ENCODE results near the gene NNAT. TPM values are rescaled to one million over a fixed set of nuclear protein-coding genes. Genes with fewer than 3 reads are reported as not detected.
"Not testable (repeated sequence)": the region's sequence is repeated elsewhere in the genome, so short reads cannot be mapped to it uniquely, and the experiment has no call there.

Gene NNAT
- total RNA-seq, 8 experiments from 2014 or later: 2.5 to 478 (median 9.1) TPM

DNA sequence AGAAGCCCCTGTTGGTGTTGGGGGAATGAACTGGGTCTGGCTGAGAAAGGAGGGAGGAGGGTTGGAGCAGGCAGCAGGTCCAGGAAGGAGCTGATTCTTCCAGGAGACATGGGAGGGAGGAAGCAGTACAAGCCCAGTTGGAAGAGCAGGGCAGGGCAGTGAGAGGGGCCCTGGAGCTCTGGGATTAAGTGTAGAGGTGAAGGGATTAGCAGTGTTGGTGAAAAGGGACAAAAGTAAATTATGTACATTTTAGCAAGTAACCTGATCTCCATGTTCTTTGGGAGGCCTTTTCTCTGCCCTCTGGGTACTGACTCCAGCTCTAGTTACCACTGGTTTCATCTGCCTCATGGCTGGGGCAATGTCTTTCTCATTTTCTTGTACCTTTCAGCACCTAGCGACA, 34.8 kb upstream of the NNAT start:
- H3K4me1 ChIP-seq (replicated peaks in 1 of 2); H3K4me3 ChIP-seq; in situ Hi-C loops (cut with MboI; ENCODE audit: low pct_unique_long_range_greater_than_20kb in 2 of 9, low sequenced_read_pairs in 9 of 9, unreplicated experiment in 9 of 9); H3K27ac ChIP-seq: not testable (repeated sequence)
- ATAC-seq (replicated peaks in 6 of 8): peak in 3 of 8 experiments; percentile 89 to 95 (median 94)
- 71 to 100% (median 100%) methylated on average over 1 of the region's 1 CpG; no CpG with 5 or more reads in 7 of the 10 experiments for WGBS, 10 experiments

DNA sequence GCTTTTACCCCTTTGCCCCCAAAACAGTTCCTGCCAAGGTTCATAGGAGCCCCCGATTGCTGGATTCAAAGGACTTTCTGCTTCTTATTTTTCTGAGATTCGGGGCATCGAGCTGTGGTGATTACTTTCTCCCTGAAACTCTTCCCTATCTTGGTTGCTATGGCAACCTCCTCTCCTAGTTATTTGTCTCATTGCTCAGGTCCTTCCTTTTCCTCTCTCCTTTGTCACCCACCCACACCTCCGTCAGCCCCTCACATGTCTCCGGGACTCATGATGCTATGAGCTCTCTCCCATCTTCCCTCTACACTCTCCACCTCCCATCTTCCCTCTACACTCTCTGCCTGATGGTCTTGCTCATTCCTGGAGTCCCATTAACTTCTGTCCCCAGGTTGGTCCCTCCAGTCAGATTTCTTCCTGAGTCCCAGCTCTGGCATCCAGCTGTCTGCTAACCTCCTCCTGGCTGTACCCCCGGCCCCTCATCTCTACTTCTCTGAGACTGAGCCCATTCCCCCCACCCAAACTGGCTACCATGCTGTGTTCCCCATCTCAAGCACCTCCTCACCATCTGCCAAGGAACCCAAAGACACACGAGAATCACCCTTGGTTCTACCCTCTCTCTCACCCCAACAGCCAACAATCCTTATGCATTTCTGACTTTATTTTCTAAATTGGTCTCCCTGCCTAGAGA, 30.2 kb upstream of the NNAT start:
- Histone ChIP-seq H3K4me3 (no peak overlapping the region), H3K4me1 (replicated peaks in 1 of 2) (no peaks in the 10 kb centered on the region), H3K27ac (no peak overlapping the region)
- in situ Hi-C loops (cut with MboI; ENCODE audit: low pct_unique_long_range_greater_than_20kb in 2 of 9, low sequenced_read_pairs in 9 of 9, unreplicated experiment in 9 of 9): no loop called here
- no peak for ATAC-seq (replicated peaks in 6 of 8)
- 83 to 100% (median 96%) methylated on average over 1 to 7 of the region's 7 CpGs; no CpG with 5 or more reads in 3 of the 10 experiments for WGBS, 10 experiments

DNA sequence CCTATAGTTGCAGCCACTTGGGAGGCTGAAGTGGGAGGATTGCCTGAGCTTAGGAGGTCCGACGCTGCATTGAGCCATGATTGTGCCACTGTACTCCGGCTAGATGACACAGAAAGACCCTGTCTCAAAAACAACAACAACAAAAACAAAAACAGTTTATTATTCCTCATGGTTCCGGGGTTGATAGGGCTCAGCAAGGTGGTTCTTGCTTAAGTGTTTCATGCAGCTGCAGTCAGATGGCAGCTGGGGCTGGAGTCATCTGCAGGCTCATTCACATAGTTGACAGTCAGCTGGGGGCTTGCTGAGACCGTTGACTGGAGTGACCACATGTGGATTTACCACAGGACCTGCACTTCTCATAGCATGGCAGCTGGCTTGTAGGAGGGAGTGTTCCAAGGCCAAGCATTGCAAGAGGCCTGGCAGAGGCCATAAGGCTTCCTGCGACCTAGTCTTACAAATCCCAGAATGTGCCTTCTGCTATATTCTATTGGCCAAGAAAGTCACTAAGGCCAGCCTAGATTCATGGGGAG, 28.9 kb upstream of the NNAT start:
- WGBS, 10 experiments: 70 to 100% (median 89%) methylated on average over 1 to 4 of the region's 6 CpGs; no CpG with 5 or more reads in 4 of the 10 experiments
- Histone ChIP-seq H3K4me1 (replicated peaks in 1 of 2) (no peaks in the 10 kb centered on the region), H3K27ac (no peak overlapping the region), H3K4me3 (no peak overlapping the region)
- in situ Hi-C loops (cut with MboI; ENCODE audit: low pct_unique_long_range_greater_than_20kb in 2 of 9, low sequenced_read_pairs in 9 of 9, unreplicated experiment in 9 of 9): no loop called here
- ATAC-seq (replicated peaks in 6 of 8): no peak

DNA sequence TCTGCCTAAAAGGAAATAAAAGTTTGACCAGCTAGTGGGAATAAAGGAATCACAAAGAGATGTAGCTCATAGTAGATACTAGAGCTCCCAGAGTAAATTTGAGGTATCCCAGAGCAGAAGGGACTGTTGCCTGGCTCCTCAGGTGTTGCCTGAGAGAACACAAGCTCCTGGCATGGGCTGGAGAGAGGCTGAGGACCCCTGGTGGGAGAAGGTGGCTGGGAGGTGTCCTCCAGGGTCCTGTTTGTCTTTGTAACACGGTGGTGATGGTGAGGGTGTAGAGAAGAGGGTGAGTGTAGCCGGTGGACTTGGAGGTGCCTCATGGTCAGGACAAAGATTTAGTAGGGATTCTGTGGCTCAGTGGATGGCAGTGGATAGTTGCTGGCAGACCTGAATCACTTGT, 28.1 kb upstream of the NNAT start:
- no peak for ATAC-seq (replicated peaks in 6 of 8)
- in situ Hi-C loops (cut with MboI; ENCODE audit: low pct_unique_long_range_greater_than_20kb in 2 of 9, low sequenced_read_pairs in 9 of 9, unreplicated experiment in 9 of 9): no loop called here
- no peak overlapping the region for H3K4me3 ChIP-seq
- no peak overlapping the region for H3K27ac ChIP-seq
- WGBS, 10 experiments: 0 to 100% (median 55%) methylated on average over 1 to 2 of the region's 2 CpGs; no CpG with 5 or more reads in 7 of the 10 experiments
- no peaks in the 10 kb centered on the region for H3K4me1 ChIP-seq (replicated peaks in 1 of 2)

- 80 to 100% (median 100%) methylated on average over 1 to 4 of the region's 8 CpGs; no CpG with 5 or more reads in 1 of the 10 experiments for WGBS, 10 experiments
Measured at GRCh38 chr20:37494301-37494700, 26.7 kb upstream of the NNAT start.

GRCh38 chr20:37494796-37495195, 26.3 kb upstream of the NNAT start:
- Histone ChIP-seq H3K27ac (no peak overlapping the region), H3K4me1 (replicated peaks in 1 of 2) (no peaks in the 10 kb centered on the region), H3K4me3 (no peak overlapping the region)
- in situ Hi-C loops (cut with MboI; ENCODE audit: low pct_unique_long_range_greater_than_20kb in 2 of 9, low sequenced_read_pairs in 9 of 9, unreplicated experiment in 9 of 9): no loop called here
- ATAC-seq (replicated peaks in 6 of 8): no peak
- 60 to 100% (median 75%) methylated on average over 1 to 5 of the region's 5 CpGs; no CpG with 5 or more reads in 3 of the 10 experiments for WGBS, 10 experiments

More at GRCh38 chr20:37494301-37494700, 26.7 kb upstream of the NNAT start:
- in situ Hi-C loops (cut with MboI; ENCODE audit: low pct_unique_long_range_greater_than_20kb in 2 of 9, low sequenced_read_pairs in 9 of 9, unreplicated experiment in 9 of 9): no loop called here
- Histone ChIP-seq H3K4me1 (replicated peaks in 1 of 2) (no peaks in the 10 kb centered on the region), H3K4me3 (no peak overlapping the region), H3K27ac (no peak overlapping the region)
- ATAC-seq (replicated peaks in 6 of 8): no peak

GRCh38 chr20:37498066-37498665, 22.9 kb upstream of the NNAT start:
- Histone ChIP-seq H3K4me1 (replicated peaks in 1 of 2) (peaks cover 0 to 3% of the 10 kb centered on the region in 2 donors), H3K27ac (no peak overlapping the region), H3K4me3 (no peak overlapping the region)
- peak in 1 of 8 experiments; percentile 45 for ATAC-seq (replicated peaks in 6 of 8)
- WGBS, 10 experiments: 33 to 100% (median 69%) methylated on average over 1 to 2 of the region's 2 CpGs; no CpG with 5 or more reads in 1 of the 10 experiments
- in situ Hi-C loops (cut with MboI; ENCODE audit: low pct_unique_long_range_greater_than_20kb in 2 of 9, low sequenced_read_pairs in 9 of 9, unreplicated experiment in 9 of 9): no loop called here

DNA sequence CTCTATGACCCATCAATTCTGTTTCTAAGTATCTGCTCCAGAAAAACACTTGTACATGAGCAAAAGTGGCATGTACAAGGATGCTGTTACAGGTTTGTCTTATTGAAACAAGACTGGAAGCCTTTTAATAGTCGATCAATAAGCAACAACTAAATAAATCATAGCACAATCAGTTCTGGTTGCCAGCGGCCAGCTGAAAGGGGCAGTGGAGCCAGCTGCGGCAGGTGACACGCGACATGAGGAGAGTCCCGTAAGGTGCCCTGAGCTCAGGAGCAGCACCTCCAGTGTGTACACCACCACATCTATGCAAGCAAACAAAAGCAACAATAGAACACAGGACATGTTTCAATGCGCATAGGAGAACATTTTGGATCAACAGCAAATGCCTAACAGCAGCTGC, 20.7 kb upstream of the NNAT start:
- peak in 1 of 8 experiments; percentile 6 for ATAC-seq (replicated peaks in 6 of 8)
- 80 to 100% (median 90%) methylated on average over 1 to 5 of the region's 7 CpGs; no CpG with 5 or more reads in 3 of the 10 experiments for WGBS, 10 experiments
- Histone ChIP-seq H3K4me1 (replicated peaks in 1 of 2) (peaks cover 0 to 3% of the 10 kb centered on the region in 2 donors), H3K4me3 (no peak overlapping the region), H3K27ac (no peak overlapping the region)
- in situ Hi-C loops (cut with MboI; ENCODE audit: low pct_unique_long_range_greater_than_20kb in 2 of 9, low sequenced_read_pairs in 9 of 9, unreplicated experiment in 9 of 9): no loop called here

DNA sequence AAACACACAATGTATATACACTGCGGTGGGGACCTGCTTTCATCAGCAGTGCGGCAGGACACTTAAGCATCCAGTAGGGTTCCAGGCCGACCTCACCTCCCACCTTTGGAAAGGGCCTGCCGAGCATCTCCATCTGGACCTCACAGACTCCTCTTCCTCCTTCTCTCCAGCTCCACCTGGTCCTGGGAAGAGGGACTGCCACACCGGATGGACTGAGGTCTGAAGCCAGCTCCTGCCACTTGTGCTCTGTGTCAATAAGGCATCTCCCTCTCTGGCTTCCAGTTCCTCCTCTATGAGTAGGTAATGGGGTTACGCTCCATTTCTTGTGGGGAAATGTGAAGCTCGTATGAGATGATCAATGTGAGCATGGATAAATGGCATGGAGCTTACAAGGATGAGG, 19.1 kb upstream of the NNAT start:
- peaks cover 3 to 5% of the 10 kb centered on the region in 2 donors for H3K4me1 ChIP-seq (replicated peaks in 1 of 2)
- H3K4me3 ChIP-seq: no peak overlapping the region
- WGBS, 10 experiments: 67 to 95% (median 83%) methylated on average over 1 to 6 of the region's 7 CpGs; no CpG with 5 or more reads in 2 of the 10 experiments
- H3K27ac ChIP-seq: no peak overlapping the region
- no peak for ATAC-seq (replicated peaks in 6 of 8)
- in situ Hi-C loops (cut with MboI; ENCODE audit: low pct_unique_long_range_greater_than_20kb in 2 of 9, low sequenced_read_pairs in 9 of 9, unreplicated experiment in 9 of 9): no loop called here

GRCh38 chr20:37502654-37503053, 18.4 kb upstream of the NNAT start:
- ATAC-seq (replicated peaks in 6 of 8): no peak
- in situ Hi-C loops (cut with MboI; ENCODE audit: low pct_unique_long_range_greater_than_20kb in 2 of 9, low sequenced_read_pairs in 9 of 9, unreplicated experiment in 9 of 9): no loop called here
- 70 to 100% (median 88%) methylated on average over 1 to 2 of the region's 2 CpGs; no CpG with 5 or more reads in 2 of the 10 experiments for WGBS, 10 experiments

DNA sequence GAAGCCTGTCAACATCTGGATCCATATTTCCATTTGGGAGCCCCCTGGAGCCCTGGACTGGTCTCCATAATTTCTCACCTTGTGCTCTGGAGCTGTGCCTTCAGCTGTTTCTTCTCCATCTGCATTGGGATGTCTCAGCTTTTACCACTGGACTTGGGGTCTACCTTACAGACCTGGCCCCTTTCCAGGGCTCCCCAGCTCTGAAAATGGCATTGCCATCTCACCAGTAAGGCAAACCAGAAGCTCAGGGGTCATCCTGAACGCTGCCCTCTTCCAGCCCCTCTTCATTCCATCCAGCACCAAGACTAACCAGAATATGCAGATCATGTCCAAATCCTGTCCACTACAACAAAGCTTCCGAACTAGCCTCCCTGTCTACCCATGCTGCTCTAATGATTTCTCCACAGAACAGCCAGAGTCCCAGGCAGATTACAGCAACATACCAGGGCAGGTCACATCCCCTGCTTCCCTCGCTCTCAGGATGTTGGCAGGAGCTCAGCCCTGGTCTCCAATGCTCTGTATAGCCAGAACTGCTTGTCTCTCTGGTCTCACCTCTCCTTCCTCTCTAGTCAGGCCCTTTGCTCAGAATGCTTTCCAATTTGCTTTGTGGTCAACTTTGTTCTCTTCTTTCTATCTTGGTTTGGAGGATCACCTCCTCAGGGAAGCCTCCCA, 17.7 kb upstream of the NNAT start:
- Histone ChIP-seq H3K4me1 (replicated peaks in 1 of 2) (peaks cover 3 to 5% of the 10 kb centered on the region in 2 donors), H3K27ac (no peak overlapping the region), H3K4me3 (no peak overlapping the region)
- in situ Hi-C loops (cut with MboI; ENCODE audit: low pct_unique_long_range_greater_than_20kb in 2 of 9, low sequenced_read_pairs in 9 of 9, unreplicated experiment in 9 of 9): no loop called here
- WGBS, 10 experiments: 61 to 100% (median 94%) methylated on average over 1 to 3 of the region's 3 CpGs; no CpG with 5 or more reads in 3 of the 10 experiments
- no peak for ATAC-seq (replicated peaks in 6 of 8)

More at GRCh38 chr20:37502654-37503053, 18.4 kb upstream of the NNAT start:
- no peak overlapping the region for H3K4me3 ChIP-seq
- no peak overlapping the region for H3K27ac ChIP-seq
- peaks cover 3 to 5% of the 10 kb centered on the region in 2 donors for H3K4me1 ChIP-seq (replicated peaks in 1 of 2)

- WGBS, 10 experiments: 0 to 100% (median 67%) methylated on average over 1 to 3 of the region's 3 CpGs; no CpG with 5 or more reads in 1 of the 10 experiments
- no peak overlapping the region for H3K4me3 ChIP-seq
- peaks cover 3 to 5% of the 10 kb centered on the region in 2 donors for H3K4me1 ChIP-seq (replicated peaks in 1 of 2)
- H3K27ac ChIP-seq: no peak overlapping the region
- ATAC-seq (replicated peaks in 6 of 8): peak in 2 of 8 experiments; percentile 27 to 50
- in situ Hi-C loops (cut with MboI; ENCODE audit: low pct_unique_long_range_greater_than_20kb in 2 of 9, low sequenced_read_pairs in 9 of 9, unreplicated experiment in 9 of 9): no loop called here
Measured at GRCh38 chr20:37504404-37505096, 16.5 kb upstream of the NNAT start.
